Caco-2 (cell line): Measurements from ENCODE around the gene FLCN. TPM values are rescaled to one million over a fixed set of nuclear protein-coding genes. Genes with fewer than 3 reads are reported as not detected.

ENCODE experiments used
- BruUV-seq: library from RNA; stranded (reverse); fragments of 400-500 nt; replicated peaks from 2 replicates; lab custom pipeline; 2021; lab: Mats Ljungman, UMichigan
- CTCF ChIA-PET: fragments of 300-600 bp; sonication (Branson Sonifier 250); formaldehyde crosslinking; loops from one replicate; lab custom pipeline; 2022; ENCODE audit warnings: antibody characterized with exemption; lab: Charles Lee
- POLR2A ChIA-PET: fragments of 300-600 bp; sonication (Branson Sonifier 250); formaldehyde crosslinking; loops from one replicate; lab custom pipeline; 2022; ENCODE audit warnings: antibody characterized with exemption; lab: Charles Lee
- DNase-seq, 2 experiments: peaks; one replicate each; pipeline versions ENCODE4 v3.0.0 to v3.0.0-alpha.2; 2020 to 2022
- H3K27me3 ChIP-seq: replicated peaks from 2 replicates; pipeline ENCODE4 v1.6.0; 2011; ENCODE audit warnings: low read length; ENCODE audit not compliant: control insufficient read depth, insufficient read depth
- H3K36me3 ChIP-seq: 2 replicates; pipeline ENCODE4 v1.5.1; 2011; ENCODE audit warnings: low read length; ENCODE audit not compliant: control insufficient read depth, insufficient read depth
- H3K4me1 ChIP-seq: fragments of 250-450 bp; sonication (Bioruptor Pico); 2 replicates; pipeline ENCODE4 v1.5.1; 2020; ENCODE audit warnings: mild to moderate bottlenecking
- H3K4me3 ChIP-seq: 2 replicates; pipeline ENCODE4 v1.5.1; 2011; ENCODE audit warnings: low read depth, mild to moderate bottlenecking, control low read depth, low read length
- H3K9me3 ChIP-seq: fragments of 250-450 bp; sonication (Bioruptor Pico); 2 replicates; pipeline ENCODE4 v1.5.1; 2020; ENCODE audit warnings: mild to moderate bottlenecking, moderate library complexity
- H3K27ac Mint-ChIP-seq: one replicate; pipeline ENCODE4 v1.8.0; 2022; ENCODE audit warnings: mixed read lengths; ENCODE audit not compliant: unreplicated experiment
- H3K27me3 Mint-ChIP-seq: one replicate; pipeline ENCODE4 v1.8.0; 2022; ENCODE audit warnings: mixed read lengths; ENCODE audit not compliant: insufficient read depth, unreplicated experiment
- H3K36me3 Mint-ChIP-seq: one replicate; pipeline ENCODE4 v1.8.0; 2022; ENCODE audit warnings: mild to moderate bottlenecking, mixed read lengths; ENCODE audit not compliant: insufficient read depth, unreplicated experiment
- H3K4me1 Mint-ChIP-seq: one replicate; pipeline ENCODE4 v1.8.0; 2022; ENCODE audit warnings: low read depth, mixed read lengths; ENCODE audit not compliant: unreplicated experiment
- H3K4me3 Mint-ChIP-seq: one replicate; pipeline ENCODE4 v1.8.0; 2022; ENCODE audit warnings: mild to moderate bottlenecking, moderate library complexity, mixed read lengths; ENCODE audit not compliant: unreplicated experiment
- H3K9me3 Mint-ChIP-seq: one replicate; pipeline ENCODE4 v1.8.0; 2022; ENCODE audit warnings: mixed read lengths; ENCODE audit not compliant: unreplicated experiment
- CTCF ChIP-seq, 2 experiments: fragments of 200-600 bp in 1 of 2; IDR thresholded peaks; 1 replicate in 1 of 2; 2 replicates in 1 of 2; pipeline versions ENCODE4 v1.5.1 to v1.8.0; 2011 to 2022; ENCODE audit warnings: antibody characterized with exemption in 1 of 2, control low read depth in 1 of 2, inconsistent platforms in 1 of 2, low read depth in 1 of 2, low read length in 1 of 2, mild to moderate bottlenecking in 1 of 2, moderate library complexity in 1 of 2; ENCODE audit not compliant: insufficient read depth in 1 of 2, severe bottlenecking in 1 of 2, unreplicated experiment in 1 of 2
- intact Hi-C: fragments of 100-400 bp; cut with micrococcal nuclease; formaldehyde crosslinking; loops from one replicate; pipeline ENCODE4 v1.10.0; 2022; ENCODE audit not compliant: unreplicated experiment
- total RNA-seq: library from RNA; stranded (reverse); gene quantifications from 2 replicates; pipeline ENCODE4 v1.2.3, GENCODE V29; 2022

The FLCN gene
- total RNA-seq, 1 experiment from 2014 or later = 69.0 TPM

GRCh38 chr17:17171186-17171585, 65.8 kb downstream of the FLCN start:
- Mint-ChIP-seq H3K4me1 (no peaks in the 10 kb centered on the region), H3K4me3 (no peak overlapping the region), H3K27ac (no peak overlapping the region), H3K9me3 (no peaks in the 10 kb centered on the region), H3K36me3 (peaks cover 99% of the 10 kb centered on the region), H3K27me3 (no peaks in the 10 kb centered on the region)
- intact Hi-C loops = no loop called here
- Histone ChIP-seq H3K36me3 (peaks cover 1% of the 10 kb centered on the region; the same call in 1 of the 2 replicates), H3K27me3 (no peaks in the 10 kb centered on the region), H3K4me3 (no peak overlapping the region), H3K9me3 (no peaks in the 10 kb centered on the region), H3K4me1 (no peaks in the 10 kb centered on the region)
- no peak for TF ChIP-seq CTCF (IDR thresholded peaks at IDR 0.05; ENCODE audit: insufficient read depth in 1 of 2, low read depth in 1 of 2, low read length in 1 of 2, severe bottlenecking in 1 of 2, unreplicated experiment in 1 of 2)
- ChIA-PET CTCF (no interaction called here), POLR2A (no interaction called here)
- BruUV-seq = no TSS peak
- DNase-seq = no peak

- Histone ChIP-seq H3K36me3 (peaks cover 1% of the 10 kb centered on the region; the same call in 1 of the 2 replicates), H3K27me3 (no peaks in the 10 kb centered on the region), H3K4me3 (no peak overlapping the region), H3K4me1 (no peaks in the 10 kb centered on the region), H3K9me3 (no peaks in the 10 kb centered on the region)
- intact Hi-C loops = no loop called here
- no peaks in the 10 kb centered on the region for H3K9me3 Mint-ChIP-seq
- H3K27me3 Mint-ChIP-seq = no peaks in the 10 kb centered on the region
- ChIA-PET CTCF (no interaction called here), POLR2A (no interaction called here)
- DNase-seq = no peak
- BruUV-seq = no TSS peak
- H3K27ac Mint-ChIP-seq = no peak overlapping the region
- H3K36me3 Mint-ChIP-seq = peaks cover 99% of the 10 kb centered on the region
- no peak for TF ChIP-seq CTCF (IDR thresholded peaks at IDR 0.05; ENCODE audit: insufficient read depth in 1 of 2, low read depth in 1 of 2, low read length in 1 of 2, severe bottlenecking in 1 of 2, unreplicated experiment in 1 of 2)
- H3K4me1 Mint-ChIP-seq = no peaks in the 10 kb centered on the region
- H3K4me3 Mint-ChIP-seq = no peak overlapping the region
Observed at GRCh38 chr17:17170346-17170985, 66.5 kb downstream of the FLCN start.

GRCh38 chr17:17169396-17169795, 67.6 kb downstream of the FLCN start:
- intact Hi-C loops = no loop called here
- no peaks in the 10 kb centered on the region for H3K9me3 Mint-ChIP-seq
- Histone ChIP-seq H3K36me3 (peaks cover 7% of the 10 kb centered on the region; the same call in 1 of the 2 replicates), H3K4me3 (no peak overlapping the region), H3K9me3 (no peaks in the 10 kb centered on the region), H3K27me3 (no peaks in the 10 kb centered on the region), H3K4me1 (no peaks in the 10 kb centered on the region)
- DNase-seq = no peak
- ChIA-PET POLR2A (no interaction called here), CTCF (no interaction called here)
- H3K27ac Mint-ChIP-seq = no peak overlapping the region
- H3K36me3 Mint-ChIP-seq = peaks cover 99% of the 10 kb centered on the region
- no TSS peak for BruUV-seq
- no peaks in the 10 kb centered on the region for H3K4me1 Mint-ChIP-seq
- H3K4me3 Mint-ChIP-seq = no peak overlapping the region
- TF ChIP-seq CTCF (IDR thresholded peaks at IDR 0.05; ENCODE audit: insufficient read depth in 1 of 2, low read depth in 1 of 2, low read length in 1 of 2, severe bottlenecking in 1 of 2, unreplicated experiment in 1 of 2) = no peak
- no peaks in the 10 kb centered on the region for H3K27me3 Mint-ChIP-seq
